H1 (cell line): ENCODE measurements around the gene MAPK8. TPM values are rescaled to one million over a fixed set of nuclear protein-coding genes. Genes with fewer than 3 reads are reported as not detected.

Experiments used
- CTCF ChIA-PET: fragments of 300-600 bp; sonication (Branson Sonifier 250); formaldehyde crosslinking; loops from one replicate; lab custom pipeline; 2021; ENCODE audit not compliant: partially characterized antibody; lab: Charles Lee
- POLR2A ChIA-PET: fragments of 300-600 bp; sonication (Branson Sonifier 250); formaldehyde crosslinking; loops from one replicate; lab custom pipeline; 2021; ENCODE audit warnings: inconsistent platforms; ENCODE audit not compliant: partially characterized antibody; lab: Charles Lee
- DNase-seq, 2 experiments: peaks; one replicate each; pipeline versions ENCODE4 v3.0.0 to v3.0.0-alpha.2; 2010 to 2022; ENCODE audit warnings: low spot score in 2 of 2, low read depth in 1 of 2, mixed read lengths in 1 of 2
- FAIRE-seq: peaks from 2 replicates; lab custom pipeline; 2011; peaks lifted over from hg19 to GRCh38; lab: Jason Lieb, UNC
- H2AFZ ChIP-seq: 2 replicates; pipeline ENCODE4 v1.8.1; 2012; ENCODE audit warnings: low read length, inconsistent platforms
- H2AK5ac ChIP-seq: 2 replicates; pipeline ENCODE4 v1.6.1; 2013; ENCODE audit warnings: low read depth, low read length
- H2BK120ac ChIP-seq: replicated peaks from 2 replicates; pipeline ENCODE3; 2013; ENCODE audit warnings: low read depth, low read length, inconsistent platforms
- H2BK12ac ChIP-seq: 2 replicates; pipeline ENCODE4 v1.6.1; 2013; ENCODE audit warnings: low read depth, low read length
- H2BK15ac ChIP-seq: 2 replicates; pipeline ENCODE4 v1.6.1; 2013; ENCODE audit warnings: low read length
- H2BK20ac ChIP-seq: 2 replicates; pipeline ENCODE4 v1.6.1; 2013; ENCODE audit warnings: low read length
- H2BK5ac ChIP-seq: 2 replicates; pipeline ENCODE4 v1.6.1; 2013; ENCODE audit warnings: low read depth, low read length
- H3K14ac ChIP-seq: 2 replicates; pipeline ENCODE4 v1.6.1; 2013; ENCODE audit warnings: inconsistent platforms; ENCODE audit not compliant: insufficient read length
- H3K18ac ChIP-seq: 2 replicates; pipeline ENCODE4 v1.6.1; 2013; ENCODE audit warnings: low read length; ENCODE audit errors: extremely low read depth
- H3K23ac ChIP-seq: 2 replicates; pipeline ENCODE4 v1.6.1; 2013; ENCODE audit warnings: inconsistent platforms; ENCODE audit not compliant: insufficient read length
- H3K23me2 ChIP-seq: 2 replicates; pipeline ENCODE4 v1.6.1; 2013; ENCODE audit warnings: low read depth, low read length
- H3K27ac ChIP-seq: 2 replicates; pipeline ENCODE4 v1.6.1; 2011; ENCODE audit warnings: low read depth, low read length, inconsistent platforms
- H3K27me3 ChIP-seq, 4 experiments: replicated peaks in 1 of 4; 1 replicate in 1 of 4; 2 replicates in 3 of 4; pipeline versions ENCODE4 v1.6.1 to v1.8.1; 2011 to 2013; ENCODE audit warnings: low read length in 3 of 4, mild to moderate bottlenecking in 3 of 4, inconsistent platforms in 2 of 4, mixed read lengths in 2 of 4, moderate library complexity in 1 of 4; ENCODE audit not compliant: control insufficient read depth in 3 of 4, insufficient read depth in 3 of 4; ENCODE audit errors: extremely low read depth in 1 of 4
- H3K36me3 ChIP-seq, 4 experiments: 2 replicates each; pipeline versions ENCODE4 v1.6.1 to v1.8.1; 2011 to 2013; ENCODE audit warnings: mild to moderate bottlenecking in 4 of 4, low read length in 3 of 4, moderate library complexity in 2 of 4, control low read depth in 1 of 4, inconsistent platforms in 1 of 4; ENCODE audit not compliant: insufficient read depth in 4 of 4, control insufficient read depth in 2 of 4
- H3K4ac ChIP-seq: replicated peaks from 2 replicates; pipeline ENCODE3; 2013; ENCODE audit warnings: low read length, low read depth, mixed read lengths, inconsistent platforms; ENCODE audit not compliant: insufficient read length
- H3K4me1 ChIP-seq, 4 experiments: replicated peaks in 1 of 4; 1 replicate in 1 of 4; 2 replicates in 3 of 4; pipeline versions ENCODE4 v1.6.1 to v1.8.1; 2011 to 2013; ENCODE audit warnings: low read length in 3 of 4, inconsistent platforms in 2 of 4, mixed read lengths in 1 of 4; ENCODE audit not compliant: insufficient read depth in 4 of 4, control insufficient read depth in 3 of 4
- H3K4me2 ChIP-seq, 2 experiments: 2 replicates each; pipeline versions ENCODE4 v1.6.1 to v1.8.1; 2011 to 2013; ENCODE audit warnings: low read depth in 2 of 2, low read length in 2 of 2, control low read depth in 1 of 2, inconsistent platforms in 1 of 2, mild to moderate bottlenecking in 1 of 2; ENCODE audit not compliant: insufficient read depth in 1 of 2
- H3K4me3 ChIP-seq, 4 experiments: fragments of 200-600, 300-600 bp in 1 of 4; sonication (generic), shearing (Covaris generic), sonication (Bioruptor Twin) in 1 of 4; 2 replicates each; pipeline versions ENCODE4 v1.5.1 to v1.8.1; 2011 to 2016; ENCODE audit warnings: low read length in 4 of 4, low read depth in 3 of 4, control low read depth in 2 of 4, inconsistent platforms in 2 of 4, mild to moderate bottlenecking in 2 of 4, mixed read lengths in 1 of 4, moderate library complexity in 1 of 4; ENCODE audit not compliant: insufficient read depth in 2 of 4; ENCODE audit errors: extremely low read depth in 1 of 4
- H3K56ac ChIP-seq: replicated peaks from 2 replicates; pipeline ENCODE3; 2013; ENCODE audit warnings: low read depth, mild to moderate bottlenecking, mixed read lengths, low read length, inconsistent platforms; ENCODE audit not compliant: insufficient read length
- H3K79me1 ChIP-seq: 2 replicates; pipeline ENCODE4 v1.6.1; 2013; ENCODE audit warnings: low read depth, low read length, control low read depth
- H3K79me2 ChIP-seq, 2 experiments: 2 replicates each; pipeline versions ENCODE4 v1.6.1 to v1.8.1; 2012 to 2013; ENCODE audit warnings: low read length in 2 of 2, mild to moderate bottlenecking in 2 of 2, inconsistent platforms in 1 of 2; ENCODE audit not compliant: insufficient read depth in 2 of 2, control insufficient read depth in 1 of 2
- H3K9ac ChIP-seq, 4 experiments: replicated peaks in 1 of 4; 1 replicate in 1 of 4; 2 replicates in 3 of 4; pipeline versions ENCODE4 v1.6.1 to v1.8.1; 2011 to 2013; ENCODE audit warnings: low read depth in 3 of 4, low read length in 3 of 4, control low read depth in 2 of 4, mild to moderate bottlenecking in 2 of 4, moderate library complexity in 2 of 4, inconsistent platforms in 1 of 4; ENCODE audit errors: extremely low read depth in 1 of 4
- H3K9me3 ChIP-seq, 2 experiments: 2 replicates each; pipeline versions ENCODE4 v1.6.1 to v1.8.1; 2012 to 2013; ENCODE audit warnings: mild to moderate bottlenecking in 2 of 2, moderate library complexity in 2 of 2, control low read depth in 1 of 2, inconsistent platforms in 1 of 2, low read depth in 1 of 2, low read length in 1 of 2, mixed read lengths in 1 of 2; ENCODE audit not compliant: insufficient read depth in 2 of 2
- H4K20me1 ChIP-seq, 2 experiments: replicated peaks in 1 of 2; 2 replicates each; pipeline versions ENCODE3 to v1.8.1; 2011 to 2013; ENCODE audit warnings: inconsistent platforms in 2 of 2, low read length in 2 of 2, mild to moderate bottlenecking in 1 of 2; ENCODE audit not compliant: insufficient read depth in 2 of 2, control insufficient read depth in 1 of 2
- H4K5ac ChIP-seq: 2 replicates; pipeline ENCODE4 v1.6.1; 2013; ENCODE audit warnings: low read length, low read depth, mixed read lengths, inconsistent platforms; ENCODE audit not compliant: insufficient read length
- H4K8ac ChIP-seq: 2 replicates; pipeline ENCODE4 v1.8.0; 2013; ENCODE audit warnings: mild to moderate bottlenecking, moderate library complexity, low read length, inconsistent platforms; ENCODE audit not compliant: insufficient read depth; ENCODE audit errors: extremely low read depth
- H4K91ac ChIP-seq: replicated peaks from 2 replicates; pipeline ENCODE3; 2013; ENCODE audit warnings: low read length, mixed read lengths, inconsistent platforms; ENCODE audit not compliant: insufficient read length
- CBX5 ChIP-seq: fragments of 300-800, 300-1000 bp; sonication (generic); IDR thresholded peaks from 2 replicates; pipeline ENCODE4 v1.7.1; 2016; ENCODE audit warnings: antibody characterized with exemption, low read length, low read depth
- RFX5 ChIP-seq: IDR thresholded peaks from 2 replicates; pipeline ENCODE4 v1.6.1; 2011; ENCODE audit warnings: low read depth, low read length, improper control_type of control experiment, borderline replicate concordance
- WGBS, 2 experiments: shearing (Covaris generic) in 1 of 2; methylation state at CpG; one replicate each; pipeline versions ENCODE4 v1.1.6 to v1.1.7; 2013 to 2015; ENCODE audit warnings: low lambda C conversion rate in 2 of 2, mixed read lengths in 2 of 2, inconsistent platforms in 1 of 2, low coverage in 1 of 2, missing lambda C conversion rate in 1 of 2; ENCODE audit not compliant: insufficient replicate concordance in 2 of 2, insufficient coverage in 1 of 2, insufficient read length in 1 of 2; ENCODE audit errors: extremely low coverage in 1 of 2, missing lambda C conversion rate in 1 of 2; 5-methylcytosine and 5-hydroxymethylcytosine counted together
- polyA plus RNA-seq, 7 experiments: library from polyadenylated mRNA; depleted of rRNA in 3 of 7; stranded (reverse) in 5 of 7; unstranded in 2 of 7; fragments of >200 nt in 5 of 7; fragments of 200-250 nt in 2 of 7; gene quantifications; 1 replicate in 5 of 7; 2 replicates in 1 of 7; 4 replicates in 1 of 7; pipeline versions ENCODE4 v1.2.1 to v1.2.3, GENCODE V29; 2011 to 2013; ENCODE audit warnings: missing spikeins in 2 of 7, mixed read lengths in 2 of 7
- total RNA-seq: library from RNA; stranded (reverse); fragmentation: NEBNext Ultra II Directional; extraction: Animal tissue kit (Norgen Biotek cat#: 25700); gene quantifications from 2 replicates; pipeline ENCODE4 v1.2.1, GENCODE V29; 2021
- TF ChIP-seq, protein P1 (sequence below): IDR thresholded peaks from 2 replicates; pipeline ENCODE4 v1.6.1; 2012; ENCODE audit warnings: low read length, inconsistent platforms

MAPK8 gene
- total and polyA plus RNA-seq, 2 of the 8 experiments (the other 6 are each of a cell fraction or from before 2014, with no cell fraction given) = 23.3 to 71.3 TPM

- H2AFZ ChIP-seq = no peak overlapping the region
- no peaks in the 10 kb centered on the region for H4K20me1 ChIP-seq
- H3K56ac ChIP-seq = no peak overlapping the region
- no peak overlapping the region for H3K4me2 ChIP-seq
- no peak overlapping the region for H2BK15ac ChIP-seq
- H4K5ac ChIP-seq = no peak overlapping the region
- H3K27ac ChIP-seq = no peak overlapping the region
- CTCF ChIA-PET = no interaction called here
- POLR2A ChIA-PET = no interaction called here
- DNase-seq (no peak), FAIRE-seq (no peak)
- no peak overlapping the region for H2BK20ac ChIP-seq
- H4K91ac ChIP-seq = no peak overlapping the region
- H2BK120ac ChIP-seq = no peak overlapping the region
- peaks cover 0 to 4% (median 0%) of the 10 kb centered on the region in 4 experiments; a peak in 2 of 8 replicates for H3K36me3 ChIP-seq
- H2BK5ac ChIP-seq = no peak overlapping the region
- no peak overlapping the region for H2BK12ac ChIP-seq
- H3K4me1 ChIP-seq = peaks cover 0 to 2% (median 0%) of the 10 kb centered on the region in 4 experiments; a peak in 2 of 7 replicates
- no peak overlapping the region for H3K23ac ChIP-seq
- no peak overlapping the region for H2AK5ac ChIP-seq
- 0 out of 4 replicates have a peak, but pooled peaks cover 0 to 3% of the 10 kb centered on the region in 2 experiments for H3K9me3 ChIP-seq
- 95% methylated on average over 3 of the region's 3 CpGs; no CpG with 5 or more reads in 1 of the 2 experiments for WGBS, 2 experiments
- no peaks in the 10 kb centered on the region for H3K79me1 ChIP-seq
- H3K4me3 ChIP-seq = no peak overlapping the region
- H3K9ac ChIP-seq = no peak overlapping the region
- H3K79me2 ChIP-seq = peaks cover 0 to 6% of the 10 kb centered on the region in 2 experiments; a peak in 2 of 4 replicates
- H4K8ac ChIP-seq = no peak overlapping the region
- no peak overlapping the region for H3K4ac ChIP-seq
- H3K14ac ChIP-seq = no peak overlapping the region
- TF ChIP-seq, protein P1, sequence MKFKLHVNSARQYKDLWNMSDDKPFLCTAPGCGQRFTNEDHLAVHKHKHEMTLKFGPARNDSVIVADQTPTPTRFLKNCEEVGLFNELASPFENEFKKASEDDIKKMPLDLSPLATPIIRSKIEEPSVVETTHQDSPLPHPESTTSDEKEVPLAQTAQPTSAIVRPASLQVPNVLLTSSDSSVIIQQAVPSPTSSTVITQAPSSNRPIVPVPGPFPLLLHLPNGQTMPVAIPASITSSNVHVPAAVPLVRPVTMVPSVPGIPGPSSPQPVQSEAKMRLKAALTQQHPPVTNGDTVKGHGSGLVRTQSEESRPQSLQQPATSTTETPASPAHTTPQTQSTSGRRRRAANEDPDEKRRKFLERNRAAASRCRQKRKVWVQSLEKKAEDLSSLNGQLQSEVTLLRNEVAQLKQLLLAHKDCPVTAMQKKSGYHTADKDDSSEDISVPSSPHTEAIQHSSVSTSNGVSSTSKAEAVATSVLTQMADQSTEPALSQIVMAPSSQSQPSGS = no peak
- TF ChIP-seq RFX5 (no peak), CBX5 (no peak)
- no peaks in the 10 kb centered on the region for H3K27me3 ChIP-seq
- no peak overlapping the region for H3K18ac ChIP-seq
- H3K23me2 ChIP-seq = no peaks in the 10 kb centered on the region
Observed at GRCh38 chr10:48378675-48379074, 72.2 kb downstream of the MAPK8 start.
